Measurements from ENCODE around the gene POU2F1. TPM values are rescaled to one million over a fixed set of nuclear protein-coding genes. Genes with fewer than 3 reads are reported as not detected.
A peak's percentile ranks its signal among the peaks of the same experiment; 100 is the strongest.

The POU2F1 gene
- total and polyA plus RNA-seq, 2 experiments from 2014 or later, result 38.8 to 66.1 TPM

DNA sequence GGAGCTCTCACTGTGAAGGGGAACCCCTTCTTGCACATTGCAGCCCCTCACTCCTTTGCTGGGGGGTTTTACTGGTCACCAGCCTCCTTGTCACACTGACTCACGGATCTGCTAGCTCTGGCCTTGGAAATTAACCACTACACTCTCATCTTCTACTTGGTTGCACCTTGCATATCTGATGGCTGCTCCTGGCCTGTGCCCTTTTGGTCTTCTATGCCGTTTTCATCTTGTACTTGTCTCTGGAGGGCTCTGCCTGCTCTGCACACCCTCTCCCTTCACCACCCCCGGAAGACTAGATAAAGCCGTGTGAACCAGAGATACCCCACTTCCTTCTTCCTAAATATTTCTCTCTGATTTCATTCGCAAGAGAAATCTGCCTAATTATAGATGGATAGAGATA, 253.1 kb downstream of the POU2F1 start (continued):
- TF ChIP-seq, protein P1, sequence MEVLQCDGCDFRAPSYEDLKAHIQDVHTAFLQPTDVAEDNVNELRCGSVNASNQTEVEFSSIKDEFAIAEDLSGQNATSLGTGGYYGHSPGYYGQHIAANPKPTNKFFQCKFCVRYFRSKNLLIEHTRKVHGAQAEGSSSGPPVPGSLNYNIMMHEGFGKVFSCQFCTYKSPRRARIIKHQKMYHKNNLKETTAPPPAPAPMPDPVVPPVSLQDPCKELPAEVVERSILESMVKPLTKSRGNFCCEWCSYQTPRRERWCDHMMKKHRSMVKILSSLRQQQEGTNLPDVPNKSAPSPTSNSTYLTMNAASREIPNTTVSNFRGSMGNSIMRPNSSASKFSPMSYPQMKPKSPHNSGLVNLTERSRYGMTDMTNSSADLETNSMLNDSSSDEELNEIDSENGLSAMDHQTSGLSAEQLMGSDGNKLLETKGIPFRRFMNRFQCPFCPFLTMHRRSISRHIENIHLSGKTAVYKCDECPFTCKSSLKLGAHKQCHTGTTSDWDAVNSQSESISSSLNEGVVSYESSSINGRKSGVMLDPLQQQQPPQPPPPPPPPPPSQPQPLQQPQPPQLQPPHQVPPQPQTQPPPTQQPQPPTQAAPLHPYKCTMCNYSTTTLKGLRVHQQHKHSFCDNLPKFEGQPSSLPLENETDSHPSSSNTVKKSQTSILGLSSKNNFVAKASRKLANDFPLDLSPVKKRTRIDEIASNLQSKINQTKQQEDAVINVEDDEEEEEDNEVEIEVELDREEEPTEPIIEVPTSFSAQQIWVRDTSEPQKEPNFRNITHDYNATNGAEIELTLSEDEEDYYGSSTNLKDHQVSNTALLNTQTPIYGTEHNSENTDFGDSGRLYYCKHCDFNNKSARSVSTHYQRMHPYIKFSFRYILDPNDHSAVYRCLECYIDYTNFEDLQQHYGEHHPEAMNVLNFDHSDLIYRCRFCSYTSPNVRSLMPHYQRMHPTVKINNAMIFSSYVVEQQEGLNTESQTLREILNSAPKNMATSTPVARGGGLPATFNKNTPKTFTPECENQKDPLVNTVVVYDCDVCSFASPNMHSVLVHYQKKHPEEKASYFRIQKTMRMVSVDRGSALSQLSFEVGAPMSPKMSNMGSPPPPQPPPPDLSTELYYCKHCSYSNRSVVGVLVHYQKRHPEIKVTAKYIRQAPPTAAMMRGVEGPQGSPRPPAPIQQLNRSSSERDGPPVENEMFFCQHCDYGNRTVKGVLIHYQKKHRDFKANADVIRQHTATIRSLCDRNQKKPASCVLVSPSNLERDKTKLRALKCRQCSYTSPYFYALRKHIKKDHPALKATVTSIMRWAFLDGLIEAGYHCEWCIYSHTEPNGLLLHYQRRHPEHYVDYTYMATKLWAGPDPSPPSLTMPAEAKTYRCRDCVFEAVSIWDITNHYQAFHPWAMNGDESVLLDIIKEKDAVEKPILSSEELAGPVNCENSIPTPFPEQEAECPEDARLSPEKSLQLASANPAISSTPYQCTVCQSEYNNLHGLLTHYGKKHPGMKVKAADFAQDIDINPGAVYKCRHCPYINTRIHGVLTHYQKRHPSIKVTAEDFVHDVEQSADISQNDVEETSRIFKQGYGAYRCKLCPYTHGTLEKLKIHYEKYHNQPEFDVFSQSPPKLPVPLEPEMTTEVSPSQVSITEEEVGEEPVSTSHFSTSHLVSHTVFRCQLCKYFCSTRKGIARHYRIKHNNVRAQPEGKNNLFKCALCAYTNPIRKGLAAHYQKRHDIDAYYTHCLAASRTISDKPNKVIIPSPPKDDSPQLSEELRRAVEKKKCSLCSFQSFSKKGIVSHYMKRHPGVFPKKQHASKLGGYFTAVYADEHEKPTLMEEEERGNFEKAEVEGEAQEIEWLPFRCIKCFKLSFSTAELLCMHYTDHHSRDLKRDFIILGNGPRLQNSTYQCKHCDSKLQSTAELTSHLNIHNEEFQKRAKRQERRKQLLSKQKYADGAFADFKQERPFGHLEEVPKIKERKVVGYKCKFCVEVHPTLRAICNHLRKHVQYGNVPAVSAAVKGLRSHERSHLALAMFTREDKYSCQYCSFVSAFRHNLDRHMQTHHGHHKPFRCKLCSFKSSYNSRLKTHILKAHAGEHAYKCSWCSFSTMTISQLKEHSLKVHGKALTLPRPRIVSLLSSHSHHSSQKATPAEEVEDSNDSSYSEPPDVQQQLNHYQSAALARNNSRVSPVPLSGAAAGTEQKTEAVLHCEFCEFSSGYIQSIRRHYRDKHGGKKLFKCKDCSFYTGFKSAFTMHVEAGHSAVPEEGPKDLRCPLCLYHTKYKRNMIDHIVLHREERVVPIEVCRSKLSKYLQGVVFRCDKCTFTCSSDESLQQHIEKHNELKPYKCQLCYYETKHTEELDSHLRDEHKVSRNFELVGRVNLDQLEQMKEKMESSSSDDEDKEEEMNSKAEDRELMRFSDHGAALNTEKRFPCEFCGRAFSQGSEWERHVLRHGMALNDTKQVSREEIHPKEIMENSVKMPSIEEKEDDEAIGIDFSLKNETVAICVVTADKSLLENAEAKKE (CRISPR knock-in tag; IDR thresholded peaks at IDR 0.05), result no peak
- no peak for TF ChIP-seq JUNB (IDR thresholded peaks at IDR 0.05; ENCODE audit: unreplicated experiment)
- TF ChIP-seq STAT1 (IDR thresholded peaks at IDR 0.05; ENCODE audit: unreplicated experiment), result no peak

DNA sequence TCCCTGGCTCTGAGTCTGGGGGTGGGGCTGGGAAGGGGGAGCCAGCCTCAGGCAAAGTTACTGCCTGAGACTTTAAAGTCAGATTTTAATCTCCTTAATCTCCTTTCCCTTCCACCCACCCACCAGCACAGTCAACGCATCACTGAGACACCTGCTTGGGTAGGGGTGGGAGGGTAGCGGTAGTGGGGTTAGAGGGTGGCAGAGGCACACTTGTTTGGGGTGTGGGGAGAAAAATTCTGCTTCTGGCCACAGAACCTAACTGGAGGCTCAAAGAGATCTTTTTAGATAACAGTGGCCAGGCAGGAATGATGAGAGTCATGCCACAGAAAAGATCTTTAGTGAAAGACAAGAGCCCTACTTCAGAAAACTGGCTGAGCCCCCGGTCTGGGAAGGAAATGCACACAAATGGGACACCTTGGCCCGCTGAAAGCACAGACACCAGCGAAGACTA, 253.5 kb downstream of the POU2F1 start:
- Histone ChIP-seq H2AFZ (no peak overlapping the region), H3K79me2 (replicated peaks; ENCODE audit: insufficient read depth) (no peaks in the 10 kb centered on the region), H3K36me3 (ENCODE audit: insufficient read depth) (no peaks in the 10 kb centered on the region), H3K4me2 (no peak overlapping the region), H3K27me3 (ENCODE audit: insufficient read depth) (no peaks in the 10 kb centered on the region), H3K4me1 (ENCODE audit: insufficient read depth) (no peaks in the 10 kb centered on the region; the same call in 1 of the 2 replicates), H3K4me3 (no peak overlapping the region), H4K20me1 (replicated peaks; ENCODE audit: insufficient read depth) (no peaks in the 10 kb centered on the region), H3F3A (replicated peaks; ENCODE audit: low read depth) (no peaks in the 10 kb centered on the region), H3K27ac (ENCODE audit: low read depth) (no peak overlapping the region), H3K9me2 (ENCODE audit: insufficient read depth) (no peaks in the 10 kb centered on the region)
- peak; percentile 23; the same call in 1 of the 3 replicates for ATAC-seq
- H3K27me3 Mint-ChIP-seq (ENCODE audit: insufficient read depth, low read depth, poor library complexity), result peaks cover 4% of the 10 kb centered on the region
- no peaks in the 10 kb centered on the region for H3K36me3 Mint-ChIP-seq (ENCODE audit: low read depth)
- no peak overlapping the region for H3K27ac Mint-ChIP-seq
- no peaks in the 10 kb centered on the region for H3K9me3 Mint-ChIP-seq
- no peak overlapping the region for H3K4me3 Mint-ChIP-seq
- no peak for DNase-seq (ENCODE audit: low spot score)
- peaks cover 8% of the 10 kb centered on the region for H3K4me1 Mint-ChIP-seq
- no peak for TF ChIP-seq EZH2phosphoT487 (IDR thresholded peaks at IDR 0.05; ENCODE audit: unreplicated experiment)
- TF ChIP-seq ZNF331 (CRISPR knock-in tag; IDR thresholded peaks at IDR 0.05; ENCODE audit: low read depth), result no peak
- TF ChIP-seq STAT1 (IDR thresholded peaks at IDR 0.05; ENCODE audit: unreplicated experiment), result no peak
- TF ChIP-seq POLR2AphosphoS5 (IDR thresholded peaks at IDR 0.05; ENCODE audit: low read depth), result no peak
- TF ChIP-seq NANOG (IDR thresholded peaks at IDR 0.05; ENCODE audit: borderline replicate concordance), result no peak
- TF ChIP-seq, protein P2, sequence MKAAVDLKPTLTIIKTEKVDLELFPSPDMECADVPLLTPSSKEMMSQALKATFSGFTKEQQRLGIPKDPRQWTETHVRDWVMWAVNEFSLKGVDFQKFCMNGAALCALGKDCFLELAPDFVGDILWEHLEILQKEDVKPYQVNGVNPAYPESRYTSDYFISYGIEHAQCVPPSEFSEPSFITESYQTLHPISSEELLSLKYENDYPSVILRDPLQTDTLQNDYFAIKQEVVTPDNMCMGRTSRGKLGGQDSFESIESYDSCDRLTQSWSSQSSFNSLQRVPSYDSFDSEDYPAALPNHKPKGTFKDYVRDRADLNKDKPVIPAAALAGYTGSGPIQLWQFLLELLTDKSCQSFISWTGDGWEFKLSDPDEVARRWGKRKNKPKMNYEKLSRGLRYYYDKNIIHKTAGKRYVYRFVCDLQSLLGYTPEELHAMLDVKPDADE (IDR thresholded peaks at IDR 0.05), result no peak
- no peak for TF ChIP-seq ZNF114 (CRISPR knock-in tag; IDR thresholded peaks at IDR 0.05)
- no peak for TF ChIP-seq EZH2 (IDR thresholded peaks at IDR 0.05; ENCODE audit: low read depth, unreplicated experiment)
- TF ChIP-seq JUNB (IDR thresholded peaks at IDR 0.05; ENCODE audit: unreplicated experiment), result no peak
